Measurements from ENCODE around the gene RELT.
A peak's percentile ranks its signal among the peaks of the same experiment; 100 is the strongest.

Gene RELT

DNA sequence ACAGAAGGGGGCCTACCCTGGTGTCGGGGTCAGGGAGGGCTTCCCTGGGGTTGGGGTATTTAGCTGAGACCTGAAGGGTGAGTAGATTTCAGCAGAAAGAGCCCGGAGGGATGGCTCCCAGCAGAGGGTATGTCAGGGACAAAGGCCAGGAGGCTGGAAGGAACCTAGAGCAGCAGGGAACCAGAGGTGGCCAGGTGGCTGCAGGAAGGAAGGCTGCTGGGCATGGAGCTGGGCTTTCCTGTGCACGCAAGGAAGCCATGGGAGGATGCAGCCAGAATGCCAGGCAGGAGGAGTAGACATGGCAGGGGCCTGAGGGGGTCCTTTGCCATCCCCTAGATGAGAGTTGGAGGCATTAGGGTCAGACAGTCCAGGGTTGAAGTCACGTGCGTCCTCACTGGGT lies 27.4 kb upstream of the RELT start:
- no peak for DNase-seq

DNA sequence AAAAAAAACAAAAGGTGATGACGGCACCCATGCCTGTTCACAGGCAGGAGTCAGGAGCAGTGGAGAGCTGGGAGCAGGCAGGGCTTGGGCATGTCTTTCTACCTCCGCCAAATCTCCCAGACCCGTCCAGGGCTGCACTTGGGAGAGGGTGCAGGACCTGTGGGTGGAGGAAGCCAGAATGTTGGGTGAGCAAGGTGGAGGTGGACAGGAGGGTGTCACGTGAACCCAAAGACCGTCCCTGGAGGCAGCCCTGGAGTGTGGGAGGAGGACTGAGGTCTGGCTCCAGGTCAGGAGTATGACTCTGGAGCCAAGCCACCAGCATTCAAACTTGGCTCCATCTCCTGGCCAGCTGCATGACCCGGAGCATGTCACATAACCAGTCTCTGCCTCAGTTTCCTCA lies 26.6 kb upstream of the RELT start:
- DNase-seq = no peak

DNA sequence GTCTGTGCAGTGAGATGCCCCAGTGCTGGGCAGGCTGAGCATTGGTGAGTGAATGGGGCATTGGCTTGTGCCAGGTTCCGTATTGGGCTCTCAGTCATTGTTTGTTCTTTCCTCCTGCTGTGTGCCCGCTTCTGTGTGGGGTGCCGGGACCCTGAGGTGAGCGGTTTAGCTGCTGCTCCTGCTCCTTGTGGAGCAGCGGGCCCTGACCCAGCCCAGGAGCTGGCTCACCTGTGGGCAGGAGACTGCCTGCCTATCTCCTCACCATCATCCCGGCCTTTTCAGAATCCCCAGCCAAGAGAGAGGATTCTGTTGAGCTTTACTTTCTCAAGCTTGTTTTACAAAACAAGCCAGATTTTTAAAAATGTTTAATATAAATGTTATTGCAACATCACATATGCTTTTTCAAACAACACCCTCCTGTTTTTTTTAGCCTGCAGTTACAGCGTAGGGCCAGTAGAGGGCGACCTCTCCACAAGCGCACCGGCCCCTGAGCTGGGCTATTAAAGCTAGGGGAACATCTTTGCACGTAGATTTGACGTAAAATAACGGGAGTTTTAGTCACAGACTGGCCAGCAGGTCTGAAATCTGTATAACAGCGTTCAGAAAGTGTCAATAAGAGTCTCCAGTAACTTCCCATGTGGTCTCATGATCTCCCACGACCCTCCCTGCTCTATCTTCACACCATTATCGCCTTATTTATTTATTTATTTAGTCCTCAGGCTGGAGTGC lies 25.1 kb upstream of the RELT start:
- DNase-seq = peak; percentile 74

DNA sequence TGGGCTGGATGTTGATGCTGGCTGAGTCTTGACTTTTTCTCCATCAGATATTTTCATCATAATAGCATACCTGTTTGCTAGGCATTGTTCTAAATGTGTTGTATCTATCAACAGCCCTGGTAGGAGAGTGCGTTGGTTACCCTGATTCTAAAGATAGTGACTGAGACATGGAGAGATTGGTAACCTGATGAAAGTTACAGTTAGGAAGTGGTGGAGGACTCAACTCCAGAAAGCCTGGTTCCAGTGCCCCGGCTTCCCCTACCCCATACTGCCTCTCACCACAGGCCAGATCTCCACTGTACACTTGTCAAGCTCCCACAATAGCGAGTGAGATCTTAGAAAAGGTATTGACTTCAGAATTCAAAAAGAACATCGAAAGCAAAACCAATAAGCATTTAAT lies 22.8 kb upstream of the RELT start:
- no peak for DNase-seq

DNA sequence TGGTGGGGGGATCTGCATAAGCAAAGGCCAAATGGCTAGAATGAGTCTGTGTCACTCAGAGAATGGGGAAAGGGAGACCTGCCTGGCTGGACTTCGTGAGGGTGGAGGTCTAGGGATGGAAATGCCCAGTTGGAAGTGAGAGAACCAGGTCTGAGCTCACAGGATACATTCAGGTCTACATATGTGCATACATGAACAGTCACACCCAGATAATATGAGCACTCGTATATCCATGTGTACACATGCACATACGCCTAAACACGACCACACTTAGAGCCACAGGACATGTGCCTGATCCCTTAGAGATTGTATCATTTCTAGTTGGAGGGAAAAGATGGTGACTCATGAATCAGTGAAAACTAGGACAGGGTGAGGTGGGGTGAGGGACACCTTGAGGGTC lies 21.1 kb upstream of the RELT start:
- DNase-seq = no peak

DNA sequence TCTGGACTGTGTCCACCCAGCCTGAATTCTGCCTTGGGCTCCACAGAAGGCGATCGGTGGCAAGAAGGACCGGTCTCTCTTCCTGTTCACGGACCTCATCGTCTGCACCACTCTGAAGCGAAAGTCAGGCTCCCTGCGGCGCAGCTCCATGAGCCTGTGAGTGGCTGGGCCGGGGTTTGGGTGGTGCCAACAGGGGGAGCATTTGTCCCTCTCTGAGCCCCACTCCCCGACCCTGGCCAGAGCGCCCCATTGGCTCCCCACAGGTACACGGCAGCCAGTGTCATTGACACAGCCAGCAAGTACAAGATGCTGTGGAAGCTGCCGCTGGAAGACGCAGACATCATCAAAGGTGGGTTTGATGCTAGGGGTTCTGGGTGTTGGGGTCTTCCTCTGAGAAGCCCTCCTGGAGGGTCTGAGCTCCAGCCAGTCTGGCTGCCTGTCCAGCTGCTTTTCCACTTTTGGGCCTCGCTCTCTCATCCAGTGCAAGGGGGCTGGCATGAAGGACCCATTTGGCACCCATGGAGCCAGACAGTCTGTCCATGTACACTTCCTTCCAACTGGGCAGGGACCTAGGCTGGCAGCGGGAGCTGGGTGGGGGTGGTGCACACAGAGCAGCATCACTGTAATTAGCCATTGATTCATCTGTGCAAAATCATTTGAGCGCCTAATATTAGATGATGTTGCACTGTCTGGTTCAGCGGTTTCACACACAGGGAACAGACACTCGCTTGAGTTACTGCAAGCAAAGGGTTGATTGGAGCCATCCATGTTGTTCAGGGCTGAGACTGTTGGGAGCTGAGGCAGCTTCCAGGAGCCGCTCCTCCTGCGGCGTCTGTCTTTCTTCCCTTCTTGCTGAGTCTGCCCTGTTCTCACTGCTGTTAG lies 19.0 kb upstream of the RELT start:
- no peak for DNase-seq

DNA sequence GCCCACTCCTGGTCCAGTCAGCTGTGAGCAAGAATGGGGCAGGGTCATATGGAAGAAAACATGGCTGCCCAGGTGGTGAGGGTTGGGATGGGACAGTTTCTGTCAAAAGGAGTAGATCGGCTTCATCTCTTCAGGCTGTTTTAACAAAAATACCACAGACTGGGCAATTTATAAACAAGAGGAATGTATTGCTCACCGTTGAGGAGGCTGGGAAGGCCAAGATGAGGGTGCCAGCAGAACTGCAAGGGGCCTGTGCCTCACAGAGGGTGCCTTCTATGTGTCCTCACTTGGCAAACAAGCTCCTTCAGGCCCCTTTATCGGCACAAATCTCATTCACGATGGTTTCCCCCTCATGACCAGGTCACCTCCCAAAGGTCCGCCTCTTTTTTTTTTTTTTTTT lies 18.1 kb upstream of the RELT start:
- no peak for DNase-seq

DNA sequence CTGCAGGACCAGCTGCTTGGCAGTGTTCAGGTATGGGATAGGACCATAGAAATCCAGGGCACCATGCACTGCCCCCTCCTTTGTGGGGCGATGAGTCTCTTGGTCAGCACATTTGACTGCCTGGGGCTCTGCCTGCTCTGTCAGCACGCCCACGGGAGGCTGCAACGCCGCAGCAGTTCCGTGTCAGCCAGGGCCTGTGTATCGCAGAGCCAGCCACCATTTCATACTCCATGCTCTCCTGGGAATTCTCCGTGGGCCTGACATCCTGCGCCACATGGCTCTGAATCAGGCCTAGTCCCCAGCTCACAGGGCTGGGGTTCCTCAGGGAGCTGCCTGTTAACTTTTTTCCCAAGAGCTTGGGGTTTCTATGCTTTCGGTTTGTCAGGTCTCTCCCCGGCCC lies 16.9 kb upstream of the RELT start:
- DNase-seq = no peak

DNA sequence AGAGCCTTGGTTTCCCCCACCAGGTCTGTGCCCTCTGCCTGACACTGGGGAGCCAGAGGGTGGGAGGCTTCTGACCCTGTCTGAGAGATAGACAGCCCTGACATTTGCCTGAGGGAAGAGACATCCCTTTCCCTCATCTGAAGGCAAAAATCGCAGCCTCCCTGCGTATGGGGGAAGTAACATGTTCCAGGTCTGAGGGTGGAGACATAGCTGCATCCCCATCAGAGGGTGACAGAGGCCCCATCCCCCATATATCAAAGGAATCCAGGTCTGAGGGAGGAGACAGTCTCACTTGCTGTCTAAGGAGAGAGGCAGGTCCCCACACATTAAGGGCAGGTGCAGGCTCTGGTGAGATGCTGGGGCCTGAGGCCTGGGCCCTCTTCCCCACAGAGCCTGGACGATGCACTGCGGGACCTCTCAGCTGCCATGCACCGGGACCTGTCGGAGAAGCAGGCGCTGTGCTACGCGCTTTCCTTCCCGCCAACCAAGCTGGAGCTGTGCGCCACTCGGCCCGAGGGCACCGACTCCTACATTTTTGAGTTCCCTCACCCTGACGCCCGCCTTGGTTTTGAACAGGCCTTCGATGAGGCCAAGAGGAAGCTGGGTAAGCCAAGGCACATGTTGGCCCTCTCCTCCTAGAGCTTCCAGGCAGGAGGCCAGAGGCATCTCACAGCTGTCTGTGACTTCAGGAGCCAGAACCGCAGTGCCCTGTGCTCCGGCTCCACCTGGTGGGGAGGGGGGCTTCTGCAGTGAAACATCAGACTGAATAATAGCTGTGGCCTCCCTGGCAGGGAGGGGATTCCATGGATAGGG lies 16.1 kb upstream of the RELT start:
- DNase-seq = no peak

DNA sequence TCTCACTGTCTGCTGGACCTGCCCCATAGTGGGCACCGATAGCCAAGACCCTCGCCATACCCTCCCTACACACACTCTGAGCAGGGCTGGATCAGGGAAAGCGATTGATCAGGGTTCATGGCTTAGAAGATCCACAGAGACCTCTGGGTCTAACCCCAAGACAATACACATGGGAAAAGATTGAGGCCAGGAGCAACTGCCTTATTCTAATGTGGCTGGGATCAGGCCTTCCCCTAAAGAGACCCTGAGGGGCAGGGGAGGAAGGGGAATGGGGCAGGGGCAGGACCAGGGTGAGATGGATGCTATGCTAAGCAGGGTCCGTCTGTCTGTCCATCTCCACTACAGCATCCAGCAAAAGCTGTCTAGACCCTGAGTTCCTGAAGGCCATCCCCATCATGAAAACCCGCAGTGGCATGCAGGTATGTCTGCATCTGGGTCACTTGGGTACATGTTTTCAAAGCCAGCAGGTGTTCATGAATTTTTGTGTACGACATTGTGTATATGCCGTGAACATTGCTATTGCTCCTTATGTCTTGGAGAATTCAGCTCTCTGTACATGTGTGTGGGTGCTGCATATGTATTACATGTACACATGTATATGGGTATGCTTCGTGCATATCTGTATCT lies 15.3 kb upstream of the RELT start:
- no peak for DNase-seq

DNA sequence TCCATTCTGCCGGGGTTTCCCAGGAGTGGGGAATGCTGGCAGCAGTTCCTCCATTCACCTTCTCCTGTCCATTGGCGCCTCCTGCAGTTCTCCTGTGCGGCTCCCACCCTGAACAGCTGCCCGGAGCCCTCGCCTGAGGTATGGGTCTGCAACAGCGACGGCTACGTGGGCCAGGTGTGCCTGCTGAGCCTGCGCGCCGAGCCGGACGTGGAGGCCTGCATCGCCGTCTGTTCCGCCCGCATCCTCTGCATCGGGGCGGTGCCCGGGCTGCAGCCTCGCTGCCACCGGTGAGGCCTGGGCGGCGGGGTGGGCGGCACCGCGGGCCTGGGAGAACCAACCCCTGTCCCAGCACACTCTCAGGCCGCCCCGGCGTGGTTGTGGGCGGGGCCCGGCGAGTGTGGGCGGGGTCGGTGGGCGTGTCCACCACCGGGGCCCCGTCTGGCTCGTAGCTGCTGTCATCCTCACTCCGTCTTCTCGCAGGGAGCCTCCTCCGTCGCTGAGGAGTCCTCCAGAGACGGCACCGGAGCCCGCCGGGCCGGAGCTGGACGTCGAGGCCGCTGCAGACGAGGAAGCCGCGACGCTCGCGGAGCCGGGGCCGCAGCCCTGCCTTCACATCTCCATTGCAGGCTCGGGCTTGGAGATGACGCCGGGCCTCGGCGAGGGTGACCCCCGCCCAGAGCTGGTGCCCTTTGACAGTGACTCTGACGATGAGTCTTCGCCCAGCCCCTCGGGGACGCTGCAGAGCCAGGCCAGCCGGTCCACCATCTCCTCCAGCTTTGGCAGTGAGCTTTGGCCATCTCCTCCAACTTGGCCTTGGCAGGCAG lies 14.0 kb upstream of the RELT start:
- no peak for DNase-seq

DNA sequence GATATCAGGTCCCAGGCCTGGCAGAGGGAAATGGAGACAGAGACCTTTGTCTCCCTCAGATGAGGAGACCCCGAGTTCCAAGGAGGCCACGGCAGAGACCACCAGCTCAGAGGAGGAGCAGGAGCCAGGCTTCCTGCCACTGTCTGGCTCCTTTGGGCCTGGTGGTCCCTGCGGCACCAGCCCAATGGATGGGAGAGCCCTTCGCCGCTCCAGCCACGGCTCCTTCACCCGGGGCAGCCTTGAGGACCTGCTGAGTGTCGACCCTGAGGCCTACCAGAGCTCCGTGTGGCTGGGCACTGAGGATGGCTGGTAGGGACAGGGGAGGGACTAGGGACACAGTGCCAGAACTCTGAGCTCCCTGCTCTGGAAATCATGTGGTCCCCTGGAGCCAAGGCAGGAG lies 13.1 kb upstream of the RELT start:
- no peak for DNase-seq

DNA sequence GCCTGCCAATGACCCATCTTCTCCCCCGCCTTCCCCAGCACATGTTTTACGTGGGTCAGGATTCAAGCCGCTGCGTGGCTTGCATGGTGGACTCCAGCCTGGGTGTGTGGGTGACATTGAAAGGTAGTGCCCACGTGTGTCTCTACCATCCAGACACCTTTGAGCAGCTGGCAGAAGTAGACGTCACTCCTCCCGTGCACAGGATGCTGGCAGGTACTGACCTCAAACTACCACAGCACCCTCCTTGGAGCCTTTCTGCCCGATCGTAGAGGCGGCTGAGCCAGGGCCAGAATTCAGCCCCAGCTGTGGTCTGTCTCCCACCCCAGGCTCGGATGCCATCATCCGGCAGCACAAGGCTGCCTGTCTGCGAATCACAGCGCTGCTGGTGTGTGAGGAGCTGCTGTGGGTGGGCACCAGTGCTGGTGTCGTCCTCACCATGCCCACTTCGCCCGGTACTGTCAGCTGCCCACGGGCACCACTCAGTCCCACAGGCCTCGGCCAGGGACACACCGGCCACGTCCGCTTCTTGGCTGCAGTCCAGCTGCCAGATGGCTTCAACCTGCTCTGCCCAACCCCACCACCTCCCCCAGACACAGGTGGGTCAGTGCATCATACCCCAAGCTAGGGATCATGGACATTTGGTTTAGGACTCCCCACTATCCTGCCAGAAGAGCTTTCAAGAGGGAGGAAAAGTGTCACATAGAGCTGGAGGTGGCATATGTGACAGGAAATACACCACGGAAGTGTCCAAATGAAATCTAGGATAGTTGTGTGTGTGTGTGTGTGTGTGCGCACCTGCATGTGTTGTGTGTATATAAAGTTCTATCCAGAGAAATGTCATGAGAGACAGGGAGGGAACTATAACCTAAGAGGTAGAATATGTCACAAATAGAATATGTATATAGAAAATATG lies 10.6 kb upstream of the RELT start:
- peak; percentile 34 for DNase-seq

DNA sequence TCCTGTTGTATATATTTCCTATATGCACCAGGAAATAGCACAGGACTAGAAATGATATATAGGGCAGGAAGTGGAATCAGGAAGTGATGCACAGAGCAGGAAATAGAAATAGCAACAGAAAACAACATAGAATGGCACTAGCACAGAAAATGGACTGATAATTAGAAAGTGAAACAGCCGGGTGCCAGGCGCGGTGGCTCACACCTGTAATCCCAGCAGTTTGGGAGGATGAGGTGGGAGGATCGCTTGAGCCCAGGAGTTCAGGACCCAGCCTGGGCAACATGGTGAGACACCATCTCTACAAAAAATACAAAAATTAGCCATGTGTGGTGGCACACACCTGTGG lies 10.0 kb upstream of the RELT start:
- peak; percentile 69 for DNase-seq

DNA sequence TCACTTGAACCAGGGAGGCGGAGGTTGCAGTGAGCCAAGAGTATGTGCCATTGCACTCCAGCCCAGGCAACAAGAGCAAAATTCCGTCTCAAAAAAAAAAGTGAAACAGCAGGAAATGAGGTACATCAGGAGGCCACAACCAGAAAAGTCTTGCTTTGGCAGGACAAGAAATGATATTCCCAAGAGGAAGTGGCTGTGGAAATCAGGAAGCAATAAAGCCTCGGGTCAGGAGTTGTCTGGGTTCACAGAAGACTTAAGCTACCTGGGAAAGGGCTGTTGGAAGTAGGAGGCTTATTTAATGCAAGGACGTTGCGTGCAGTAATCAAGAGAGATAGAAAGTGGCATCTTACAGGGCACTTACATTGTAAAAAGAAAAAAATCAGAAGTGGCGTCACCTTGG lies 9.2 kb upstream of the RELT start:
- DNase-seq = no peak

DNA sequence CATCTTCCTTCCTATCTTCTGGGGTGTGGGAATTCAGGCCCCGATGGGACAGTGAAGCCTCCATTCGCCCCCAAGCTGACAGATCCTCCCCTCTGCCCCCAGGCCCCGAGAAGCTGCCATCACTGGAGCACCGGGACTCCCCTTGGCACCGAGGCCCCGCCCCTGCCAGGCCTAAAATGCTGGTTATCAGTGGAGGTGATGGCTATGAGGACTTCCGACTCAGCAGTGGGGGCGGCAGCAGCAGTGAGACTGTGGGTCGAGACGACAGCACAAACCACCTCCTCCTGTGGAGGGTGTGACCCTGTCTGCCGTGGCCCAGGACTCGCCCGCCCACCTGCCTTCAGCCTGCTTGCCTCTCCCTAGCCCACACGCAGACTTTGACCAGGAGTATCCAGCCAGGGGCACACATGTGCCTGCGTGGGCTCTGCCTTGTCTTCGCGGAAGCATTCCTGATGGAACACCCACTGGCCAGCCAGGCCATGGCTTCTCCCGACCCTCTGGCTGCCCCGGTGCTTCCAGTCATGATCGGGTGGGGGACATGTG lies 8.6 kb upstream of the RELT start:
- no peak for DNase-seq

DNA sequence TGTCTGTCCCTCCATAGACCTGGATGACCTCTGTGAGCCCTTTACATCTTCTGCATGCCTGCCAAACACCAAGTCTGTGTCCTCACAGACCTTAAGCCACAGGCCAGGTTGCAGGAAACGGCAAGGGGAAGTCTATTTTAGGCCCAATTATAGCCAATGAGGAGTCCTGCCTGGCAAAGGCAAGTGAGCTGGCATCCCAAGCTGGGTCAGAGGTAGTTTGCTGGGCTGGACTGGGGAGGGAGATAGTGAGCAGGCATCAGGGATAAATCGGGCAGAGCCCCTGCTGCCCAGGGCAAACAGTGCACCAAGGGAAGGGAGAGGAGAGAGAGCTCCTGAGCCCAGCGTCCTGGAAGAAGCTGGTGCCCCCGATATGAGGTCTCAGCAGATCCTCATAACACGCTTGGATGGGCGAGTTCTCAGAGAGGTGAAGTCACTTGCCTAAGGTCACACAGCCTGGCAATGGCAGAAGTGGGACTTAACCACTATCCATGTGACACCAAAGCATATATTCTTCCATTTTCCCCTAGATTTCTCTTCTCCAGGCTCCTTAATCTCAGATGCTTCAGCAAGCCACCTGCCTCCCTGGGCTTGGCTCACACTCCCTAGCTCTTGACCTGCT lies 3.7 kb upstream of the RELT start:
- no peak for DNase-seq

DNA sequence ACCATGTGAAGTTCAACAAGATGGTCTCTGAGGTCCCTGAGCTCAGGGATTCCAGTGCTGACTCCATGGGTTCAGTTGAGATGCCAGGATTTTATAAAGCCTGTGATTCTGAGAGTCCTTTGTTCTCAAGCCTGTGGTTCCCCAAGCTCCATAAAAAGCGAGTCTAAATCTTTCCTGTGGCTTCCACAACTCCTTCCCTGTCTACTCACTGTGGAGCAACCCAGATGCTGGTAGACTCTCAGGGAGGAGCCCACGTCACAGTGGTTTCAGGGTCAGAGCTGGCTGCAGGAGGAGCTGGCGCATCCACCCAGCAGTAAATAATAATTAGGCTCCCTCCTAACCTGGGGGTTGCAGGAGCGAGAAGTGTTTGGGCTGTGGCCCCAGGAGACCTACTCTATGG lies 2.0 kb upstream of the RELT start:
- no peak for DNase-seq

DNA sequence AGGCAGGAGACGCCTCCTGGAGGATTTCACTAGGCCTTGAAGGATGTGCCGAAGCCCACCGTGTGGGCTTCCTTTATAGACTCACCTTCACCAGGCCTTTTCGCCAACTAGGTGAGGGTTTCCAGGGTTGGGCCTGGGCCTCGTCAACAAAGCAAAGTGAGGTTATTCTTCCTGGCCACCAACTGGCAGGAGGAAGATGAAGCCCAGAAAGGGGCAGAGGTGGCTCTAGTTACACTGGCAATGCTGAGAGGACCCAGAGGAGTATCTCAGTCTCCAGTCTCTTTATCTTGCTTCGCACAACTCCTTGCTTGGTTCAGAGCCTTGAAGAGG lies 404 bp upstream of the RELT start:
- DNase-seq = no peak

DNA sequence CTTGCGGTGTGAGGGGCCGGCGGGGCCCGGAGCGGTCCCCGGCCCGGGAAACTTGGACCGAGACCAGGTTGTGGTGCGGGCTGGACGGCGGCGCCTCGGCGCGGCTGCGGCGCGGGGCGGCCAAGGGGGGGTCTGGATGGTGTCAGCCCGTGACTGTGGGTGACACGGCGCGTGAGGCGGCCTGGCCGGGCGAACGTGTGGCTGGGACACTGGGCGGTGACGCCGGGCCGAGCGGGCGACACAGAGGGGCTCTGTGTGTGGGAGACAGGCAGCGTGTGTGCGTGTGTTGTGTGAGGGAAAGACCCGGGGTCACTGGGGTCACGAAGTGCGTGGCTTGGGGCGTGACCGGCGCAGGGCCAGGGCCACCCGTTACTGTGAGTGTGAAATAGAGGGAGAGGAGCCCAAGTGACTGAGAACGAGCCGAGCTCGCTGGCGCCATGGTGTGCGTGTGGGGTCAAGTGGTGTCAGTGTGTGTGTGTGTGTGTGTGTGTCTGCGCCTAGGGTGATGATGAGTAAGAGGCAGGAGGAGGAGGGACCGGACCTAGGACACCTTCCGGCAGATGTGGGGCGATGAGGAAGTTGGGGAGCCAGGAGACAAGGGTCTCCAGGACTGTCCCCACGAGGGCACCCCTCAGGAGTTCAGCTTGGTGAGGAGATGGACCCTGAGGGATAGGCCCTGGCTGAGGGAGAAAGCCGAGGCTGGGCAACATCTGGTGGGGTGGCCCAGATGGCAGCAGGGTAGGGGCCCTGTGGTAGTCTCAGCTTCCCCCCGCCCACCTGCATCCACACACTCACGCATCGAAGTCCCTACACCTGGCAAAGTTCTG lies 817 bp downstream of the RELT start:
- peak; percentile 77 for DNase-seq
